HepG2 (cell line): ENCODE data around the gene PRXL2B. TPM values are rescaled to one million over a fixed set of nuclear protein-coding genes. Genes with fewer than 3 reads are reported as not detected.

Experiments
- ATF7 ChIP-seq, 2 experiments: fragments of 450-650 bp in 1 of 2; sonication (generic) in 1 of 2; formaldehyde crosslinking in 1 of 2; IDR thresholded peaks; 2 replicates each; pipeline versions ENCODE4 v1.4.0 to v1.6.1; 2016 to 2020; ENCODE audit warnings: antibody characterized with exemption in 1 of 2, mild to moderate bottlenecking in 1 of 2, missing genetic modification reagents in 1 of 2
- FIP1L1 ChIP-seq: fragments of 200-400 bp; formaldehyde crosslinking; IDR thresholded peaks from 2 replicates; pipeline ENCODE4 v1.6.1; 2018; ENCODE audit warnings: low read depth, mild to moderate bottlenecking, low read length, moderate library complexity, borderline replicate concordance; ENCODE audit not compliant: insufficient read depth
- GPN1 ChIP-seq: sonication (generic); formaldehyde crosslinking; IDR thresholded peaks from 2 replicates; pipeline ENCODE4 v1.5.1; 2020; ENCODE audit warnings: missing genetic modification reagents, borderline replicate concordance
- HDAC1 ChIP-seq: sonication (generic); formaldehyde crosslinking; IDR thresholded peaks from 2 replicates; pipeline ENCODE4 v1.5.1; 2020; ENCODE audit warnings: mild to moderate bottlenecking, missing genetic modification reagents
- HES4 ChIP-seq: sonication (generic); formaldehyde crosslinking; IDR thresholded peaks from 2 replicates; pipeline ENCODE4 v1.9.0; 2021; ENCODE audit warnings: mild to moderate bottlenecking, missing genetic modification reagents, borderline replicate concordance
- LCORL ChIP-seq, 2 experiments: fragments of 450-650 bp in 1 of 2; sonication (generic) in 1 of 2; formaldehyde crosslinking in 1 of 2; IDR thresholded peaks; 2 replicates each; pipeline versions ENCODE4 v1.5.0 to v1.6.1; 2017 to 2020; ENCODE audit warnings: antibody characterized with exemption in 1 of 2, missing genetic modification reagents in 1 of 2
- MED13 ChIP-seq: sonication (generic); formaldehyde crosslinking; IDR thresholded peaks from 2 replicates; pipeline ENCODE4 v1.5.0; 2020; ENCODE audit warnings: missing genetic modification reagents
- MYC ChIP-seq: sonication (generic); formaldehyde crosslinking; IDR thresholded peaks from 2 replicates; pipeline ENCODE4 v1.9.0; 2021; ENCODE audit warnings: missing genetic modification reagents, borderline replicate concordance
- NFYB ChIP-seq: sonication (generic); formaldehyde crosslinking; IDR thresholded peaks from 2 replicates; pipeline ENCODE4 v1.4.0; 2020; ENCODE audit warnings: missing genetic modification reagents
- RXRA ChIP-seq: sonication (generic); formaldehyde crosslinking; IDR thresholded peaks from 2 replicates; pipeline ENCODE4 v1.5.1; 2020; ENCODE audit warnings: missing genetic modification reagents
- SIN3A ChIP-seq: IDR thresholded peaks from 2 replicates; pipeline ENCODE4 v1.6.1; 2011; ENCODE audit warnings: low read depth, mild to moderate bottlenecking, control low read depth, low read length, borderline replicate concordance
- SOX5 ChIP-seq: IDR thresholded peaks from 2 replicates; pipeline ENCODE4 v1.6.1; 2016; ENCODE audit warnings: borderline replicate concordance
- SRY ChIP-seq: sonication (generic); formaldehyde crosslinking; IDR thresholded peaks from 2 replicates; pipeline ENCODE4 v1.8.0; 2022; ENCODE audit warnings: mild to moderate bottlenecking, missing genetic modification reagents
- YEATS2 ChIP-seq: sonication (generic); formaldehyde crosslinking; IDR thresholded peaks from 2 replicates; pipeline ENCODE4 v1.4.0; 2020; ENCODE audit warnings: missing genetic modification reagents, borderline replicate concordance
- ZNF17 ChIP-seq: sonication (generic); formaldehyde crosslinking; IDR thresholded peaks from 2 replicates; pipeline ENCODE4 v1.5.0; 2020; ENCODE audit warnings: mild to moderate bottlenecking, missing genetic modification reagents
- ZNF33A ChIP-seq: sonication (generic); formaldehyde crosslinking; IDR thresholded peaks from 2 replicates; pipeline ENCODE4 v1.5.1; 2020; ENCODE audit warnings: missing genetic modification reagents, mild to moderate bottlenecking, moderate library complexity, borderline replicate concordance
- ZNF569 ChIP-seq: sonication (generic); formaldehyde crosslinking; IDR thresholded peaks from 2 replicates; pipeline ENCODE4 v1.5.0; 2020; ENCODE audit warnings: mild to moderate bottlenecking, missing genetic modification reagents, moderate library complexity, borderline replicate concordance
- ZNF768 ChIP-seq: sonication (generic); formaldehyde crosslinking; IDR thresholded peaks from 2 replicates; pipeline ENCODE4 v1.4.0; 2020; ENCODE audit warnings: missing genetic modification reagents
- ZNF788 ChIP-seq: sonication (generic); formaldehyde crosslinking; IDR thresholded peaks from 2 replicates; pipeline ENCODE4 v1.5.0; 2020; ENCODE audit warnings: mild to moderate bottlenecking, missing genetic modification reagents, borderline replicate concordance
- ZSCAN25 ChIP-seq: sonication (generic); formaldehyde crosslinking; IDR thresholded peaks from 2 replicates; pipeline ENCODE4 v1.8.0; 2022; ENCODE audit warnings: mild to moderate bottlenecking, missing genetic modification reagents
- polyA plus RNA-seq, 8 experiments: library from polyadenylated mRNA; depleted of rRNA in 3 of 8; stranded (reverse) in 7 of 8; unstranded in 1 of 8; fragments of >200 nt; fragmentation: Illumina TruSeq in 4 of 8; extraction: Trizol in 4 of 8; gene quantifications; 2 replicates each; pipeline versions ENCODE4 v1.2.1 to v1.2.3, GENCODE V29; 2011 to 2016; ENCODE audit warnings: low read depth in 4 of 8, missing spikeins in 1 of 8, mixed read lengths in 1 of 8; ENCODE audit not compliant: insufficient read depth in 1 of 8
- total RNA-seq, 5 experiments: library from RNA; depleted of rRNA; stranded (reverse); fragments of >200 nt; fragmentation: Illumina TruSeq; extraction: Trizol; gene quantifications; 2 replicates each; pipeline ENCODE4 v1.2.3, GENCODE V29; 2016; ENCODE audit warnings: low read depth in 1 of 5
- TF ChIP-seq, protein P1 (sequence below): sonication (generic); formaldehyde crosslinking; IDR thresholded peaks from 2 replicates; pipeline ENCODE4 v1.4.0; 2020; ENCODE audit warnings: missing genetic modification reagents, borderline replicate concordance
- TF ChIP-seq, protein P2 (sequence below): sonication (generic); formaldehyde crosslinking; IDR thresholded peaks from 2 replicates; pipeline ENCODE4 v1.8.1; 2023; ENCODE audit warnings: mild to moderate bottlenecking, missing genetic modification reagents
- TF ChIP-seq, protein P3 (sequence below): sonication (generic); IDR thresholded peaks from 2 replicates; pipeline ENCODE4 v1.6.1; 2016; ENCODE audit warnings: low read depth, borderline replicate concordance
- TF ChIP-seq, protein P4 (sequence below): conservative IDR thresholded peaks from 2 replicates; pipeline ENCODE4 v1.6.1; 2018; ENCODE audit warnings: missing genetic modification reagents

Gene PRXL2B
- total and polyA plus RNA-seq, 2 of the 13 experiments (the other 11 are each of a cell fraction or from before 2014, with no cell fraction given) = 16.8 to 22.1 TPM

DNA sequence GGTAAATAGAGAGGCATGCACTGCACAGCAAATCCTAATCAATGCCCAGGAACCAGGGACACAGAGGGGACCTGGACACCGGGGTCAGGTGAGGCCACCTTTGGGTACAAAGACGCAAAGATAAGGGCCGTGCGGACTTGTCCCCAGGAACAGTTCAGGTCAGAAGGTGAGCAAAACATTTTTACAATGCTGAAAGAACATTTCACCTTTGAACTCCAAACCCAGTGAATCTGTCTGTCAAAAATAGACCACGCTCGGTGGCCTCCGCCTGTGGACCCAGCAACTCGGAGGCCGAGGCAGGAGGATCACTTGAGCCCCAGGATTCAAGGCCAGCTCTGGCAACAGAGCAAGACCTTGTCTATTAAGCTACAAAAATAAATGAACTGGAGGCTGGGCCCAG lies 15.2 kb upstream of the PRXL2B start (continued):
- TF ChIP-seq, protein P1, sequence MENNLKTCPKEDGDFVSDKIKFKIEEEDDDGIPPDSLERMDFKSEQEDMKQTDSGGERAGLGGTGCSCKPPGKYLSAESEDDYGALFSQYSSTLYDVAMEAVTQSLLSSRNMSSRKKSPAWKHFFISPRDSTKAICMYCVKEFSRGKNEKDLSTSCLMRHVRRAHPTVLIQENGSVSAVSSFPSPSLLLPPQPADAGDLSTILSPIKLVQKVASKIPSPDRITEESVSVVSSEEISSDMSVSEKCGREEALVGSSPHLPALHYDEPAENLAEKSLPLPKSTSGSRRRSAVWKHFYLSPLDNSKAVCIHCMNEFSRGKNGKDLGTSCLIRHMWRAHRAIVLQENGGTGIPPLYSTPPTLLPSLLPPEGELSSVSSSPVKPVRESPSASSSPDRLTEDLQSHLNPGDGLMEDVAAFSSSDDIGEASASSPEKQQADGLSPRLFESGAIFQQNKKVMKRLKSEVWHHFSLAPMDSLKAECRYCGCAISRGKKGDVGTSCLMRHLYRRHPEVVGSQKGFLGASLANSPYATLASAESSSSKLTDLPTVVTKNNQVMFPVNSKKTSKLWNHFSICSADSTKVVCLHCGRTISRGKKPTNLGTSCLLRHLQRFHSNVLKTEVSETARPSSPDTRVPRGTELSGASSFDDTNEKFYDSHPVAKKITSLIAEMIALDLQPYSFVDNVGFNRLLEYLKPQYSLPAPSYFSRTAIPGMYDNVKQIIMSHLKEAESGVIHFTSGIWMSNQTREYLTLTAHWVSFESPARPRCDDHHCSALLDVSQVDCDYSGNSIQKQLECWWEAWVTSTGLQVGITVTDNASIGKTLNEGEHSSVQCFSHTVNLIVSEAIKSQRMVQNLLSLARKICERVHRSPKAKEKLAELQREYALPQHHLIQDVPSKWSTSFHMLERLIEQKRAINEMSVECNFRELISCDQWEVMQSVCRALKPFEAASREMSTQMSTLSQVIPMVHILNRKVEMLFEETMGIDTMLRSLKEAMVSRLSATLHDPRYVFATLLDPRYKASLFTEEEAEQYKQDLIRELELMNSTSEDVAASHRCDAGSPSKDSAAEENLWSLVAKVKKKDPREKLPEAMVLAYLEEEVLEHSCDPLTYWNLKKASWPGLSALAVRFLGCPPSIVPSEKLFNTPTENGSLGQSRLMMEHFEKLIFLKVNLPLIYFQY (CRISPR knock-in tag) = no peak
- TF ChIP-seq, protein P2, sequence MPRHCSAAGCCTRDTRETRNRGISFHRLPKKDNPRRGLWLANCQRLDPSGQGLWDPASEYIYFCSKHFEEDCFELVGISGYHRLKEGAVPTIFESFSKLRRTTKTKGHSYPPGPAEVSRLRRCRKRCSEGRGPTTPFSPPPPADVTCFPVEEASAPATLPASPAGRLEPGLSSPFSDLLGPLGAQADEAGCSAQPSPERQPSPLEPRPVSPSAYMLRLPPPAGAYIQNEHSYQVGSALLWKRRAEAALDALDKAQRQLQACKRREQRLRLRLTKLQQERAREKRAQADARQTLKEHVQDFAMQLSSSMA (CRISPR knock-in tag) = no peak
- TF ChIP-seq YEATS2 (CRISPR knock-in tag) (no peak), FIP1L1 (no peak), HDAC1 (CRISPR knock-in tag) (no peak; the same call in 1 of the 2 replicates), MED13 (CRISPR knock-in tag) (no peak), RXRA (CRISPR knock-in tag) (peak; percentile 92), ZNF768 (no peak), LCORL (IDR thresholded peaks at IDR 0.05) (no peak), LCORL (CRISPR knock-in tag; IDR thresholded peaks at IDR 0.05) (peak; percentile 91), ZSCAN25 (CRISPR knock-in tag) (0 out of 2 replicates have a peak, but pooled peaks have one; percentile 36), MYC (CRISPR knock-in tag) (no peak), GPN1 (no peak), NFYB (CRISPR knock-in tag) (no peak), ZNF33A (CRISPR knock-in tag) (no peak), ZNF569 (CRISPR knock-in tag) (no peak), ZNF788 (CRISPR knock-in tag) (no peak), SIN3A (no peak), SOX5 (CRISPR knock-in tag) (peak; percentile 69), ZNF17 (CRISPR knock-in tag) (no peak), ATF7 (IDR thresholded peaks at IDR 0.05) (no peak), ATF7 (CRISPR knock-in tag; IDR thresholded peaks at IDR 0.05) (no peak), SRY (no peak), HES4 (CRISPR knock-in tag) (no peak)
- TF ChIP-seq, protein P3, sequence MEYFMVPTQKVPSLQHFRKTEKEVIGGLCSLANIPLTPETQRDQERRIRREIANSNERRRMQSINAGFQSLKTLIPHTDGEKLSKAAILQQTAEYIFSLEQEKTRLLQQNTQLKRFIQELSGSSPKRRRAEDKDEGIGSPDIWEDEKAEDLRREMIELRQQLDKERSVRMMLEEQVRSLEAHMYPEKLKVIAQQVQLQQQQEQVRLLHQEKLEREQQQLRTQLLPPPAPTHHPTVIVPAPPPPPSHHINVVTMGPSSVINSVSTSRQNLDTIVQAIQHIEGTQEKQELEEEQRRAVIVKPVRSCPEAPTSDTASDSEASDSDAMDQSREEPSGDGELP = no peak
- TF ChIP-seq, protein P4, sequence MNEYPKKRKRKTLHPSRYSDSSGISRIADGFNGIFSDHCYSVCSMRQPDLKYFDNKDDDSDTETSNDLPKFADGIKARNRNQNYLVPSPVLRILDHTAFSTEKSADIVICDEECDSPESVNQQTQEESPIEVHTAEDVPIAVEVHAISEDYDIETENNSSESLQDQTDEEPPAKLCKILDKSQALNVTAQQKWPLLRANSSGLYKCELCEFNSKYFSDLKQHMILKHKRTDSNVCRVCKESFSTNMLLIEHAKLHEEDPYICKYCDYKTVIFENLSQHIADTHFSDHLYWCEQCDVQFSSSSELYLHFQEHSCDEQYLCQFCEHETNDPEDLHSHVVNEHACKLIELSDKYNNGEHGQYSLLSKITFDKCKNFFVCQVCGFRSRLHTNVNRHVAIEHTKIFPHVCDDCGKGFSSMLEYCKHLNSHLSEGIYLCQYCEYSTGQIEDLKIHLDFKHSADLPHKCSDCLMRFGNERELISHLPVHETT (CRISPR knock-in tag) = no peak
